WTC11 (cell line): Measurements from ENCODE around the gene CPSF4. TPM values are rescaled to one million over a fixed set of nuclear protein-coding genes. Genes with fewer than 3 reads are reported as not detected.

Experiments used
- CDX4 ChIP-seq: fragments of 250-450 bp; sonication (Bioruptor Pico); IDR thresholded peaks from 2 replicates; pipeline ENCODE4 v1.9.0; 2021; ENCODE audit warnings: moderate library complexity, mild to moderate bottlenecking, inconsistent platforms, borderline replicate concordance
- CREB1 ChIP-seq: sonication (generic); formaldehyde crosslinking; IDR thresholded peaks from 2 replicates; pipeline ENCODE4 v1.8.0; 2023; ENCODE audit warnings: mild to moderate bottlenecking, missing genetic modification reagents
- FOXJ3 ChIP-seq: sonication (generic); formaldehyde crosslinking; IDR thresholded peaks from 2 replicates; pipeline ENCODE4 v1.9.0; 2021; ENCODE audit warnings: missing genetic modification reagents, mild to moderate bottlenecking, borderline replicate concordance
- GRHL2 ChIP-seq: fragments of 250-450 bp; sonication (Bioruptor Pico); IDR thresholded peaks from 2 replicates; pipeline ENCODE4 v1.8.0; 2022; ENCODE audit warnings: mild to moderate bottlenecking, moderate library complexity; ENCODE audit not compliant: insufficient replicate concordance, severe bottlenecking
- JUN ChIP-seq: sonication (generic); formaldehyde crosslinking; IDR thresholded peaks from 2 replicates; pipeline ENCODE4 v1.8.0; 2023; ENCODE audit warnings: mild to moderate bottlenecking, missing genetic modification reagents
- NFE2L1 ChIP-seq: sonication (generic); formaldehyde crosslinking; IDR thresholded peaks from 2 replicates; pipeline ENCODE4 v1.8.1; 2023; ENCODE audit warnings: missing genetic modification reagents
- NFYB ChIP-seq: sonication (generic); formaldehyde crosslinking; conservative IDR thresholded peaks from 2 replicates; pipeline ENCODE4 v1.8.0; 2022; ENCODE audit warnings: low read depth, missing genetic modification reagents
- NR2C2 ChIP-seq: sonication (generic); formaldehyde crosslinking; IDR thresholded peaks from 2 replicates; pipeline ENCODE4 v1.8.0; 2022; ENCODE audit warnings: mild to moderate bottlenecking, missing genetic modification reagents
- OVOL2 ChIP-seq: fragments of 250-450 bp; sonication (Bioruptor Pico); IDR thresholded peaks from 2 replicates; pipeline ENCODE4 v1.9.0; 2021; ENCODE audit warnings: mild to moderate bottlenecking, borderline replicate concordance
- RELA ChIP-seq: sonication (generic); formaldehyde crosslinking; IDR thresholded peaks from 2 replicates; pipeline ENCODE4 v1.8.1; 2022; ENCODE audit warnings: missing genetic modification reagents, mild to moderate bottlenecking, borderline replicate concordance
- RORB ChIP-seq: fragments of 250-450 bp; sonication (Bioruptor Pico); IDR thresholded peaks from 2 replicates; pipeline ENCODE4 v1.9.0; 2021; ENCODE audit warnings: mild to moderate bottlenecking
- SOX15 ChIP-seq: fragments of 250-450 bp; sonication (Bioruptor Pico); IDR thresholded peaks from 2 replicates; pipeline ENCODE4 v1.9.0; 2021; ENCODE audit warnings: mild to moderate bottlenecking
- TEAD4 ChIP-seq: sonication (generic); formaldehyde crosslinking; IDR thresholded peaks from 2 replicates; pipeline ENCODE4 v1.8.0; 2022; ENCODE audit warnings: mild to moderate bottlenecking, missing genetic modification reagents
- ZNF263 ChIP-seq: sonication (generic); formaldehyde crosslinking; IDR thresholded peaks from 2 replicates; pipeline ENCODE4 v1.8.1; 2022; ENCODE audit warnings: low read depth, mild to moderate bottlenecking, moderate library complexity, missing genetic modification reagents
- ZNF317 ChIP-seq: sonication (generic); formaldehyde crosslinking; IDR thresholded peaks from 2 replicates; pipeline ENCODE4 v1.8.1; 2023; ENCODE audit warnings: low read depth, mild to moderate bottlenecking, moderate library complexity, missing genetic modification reagents, borderline replicate concordance
- ZNF423 ChIP-seq: fragments of 250-450 bp; sonication (Bioruptor Pico); IDR thresholded peaks from 2 replicates; pipeline ENCODE4 v2.1.2; 2022; ENCODE audit warnings: mild to moderate bottlenecking, moderate library complexity
- ZNF671 ChIP-seq: fragments of 250-450 bp; sonication (Bioruptor Pico); IDR thresholded peaks from 2 replicates; pipeline ENCODE4 v1.8.0; 2021; ENCODE audit warnings: mild to moderate bottlenecking
- total RNA-seq: library from RNA; stranded (reverse); gene quantifications from 3 replicates; pipeline ENCODE4 v1.2.3, GENCODE V29; 2021
- TF ChIP-seq, protein P1 (sequence below): sonication (generic); formaldehyde crosslinking; IDR thresholded peaks from 2 replicates; pipeline ENCODE4 v1.8.1; 2022; ENCODE audit warnings: low read depth, mild to moderate bottlenecking, moderate library complexity, missing genetic modification reagents, borderline replicate concordance
- TF ChIP-seq, protein P2 (sequence below): sonication (generic); formaldehyde crosslinking; IDR thresholded peaks from 2 replicates; pipeline ENCODE4 v1.8.0; 2022; ENCODE audit warnings: mild to moderate bottlenecking, missing genetic modification reagents
- TF ChIP-seq, protein P3 (sequence below): fragments of 200-600 bp; IDR thresholded peaks from 2 replicates; pipeline ENCODE4 v1.8.0; 2022; ENCODE audit warnings: antibody characterized with exemption
- TF ChIP-seq, protein P4 (sequence below): sonication (generic); formaldehyde crosslinking; IDR thresholded peaks from 2 replicates; pipeline ENCODE4 v1.8.1; 2022; ENCODE audit warnings: low read depth, missing genetic modification reagents, borderline replicate concordance
- TF ChIP-seq, protein P5 (sequence below): fragments of 250-450 bp; sonication (Bioruptor Pico); IDR thresholded peaks from 2 replicates; pipeline ENCODE4 v1.9.0; 2021; ENCODE audit warnings: mild to moderate bottlenecking

Gene CPSF4
- total RNA-seq, 1 experiment from 2014 or later: 109 TPM

GRCh38 chr7:99472561-99473314 lies 34.0 kb downstream of the CPSF4 start, which contains the start of gene ZNF789 (continued):
- TF ChIP-seq RELA (CRISPR knock-in tag) (no peak), FOXJ3 (CRISPR knock-in tag) (no peak), TEAD4 (CRISPR knock-in tag) (no peak), NFE2L1 (CRISPR knock-in tag) (no peak), ZNF671 (no peak), NR2C2 (CRISPR knock-in tag) (peak; percentile 24; the same call in 1 of the 2 replicates), OVOL2 (CRISPR knock-in tag) (no peak), ZNF263 (CRISPR knock-in tag) (no peak), GRHL2 (CRISPR knock-in tag) (no peak), CDX4 (CRISPR knock-in tag) (no peak), CREB1 (no peak), SOX15 (CRISPR knock-in tag) (no peak), RORB (CRISPR knock-in tag) (no peak), ZNF317 (CRISPR knock-in tag) (no peak), ZNF423 (CRISPR knock-in tag) (no peak), NFYB (peak; percentile 86), JUN (no peak)
- TF ChIP-seq, protein P1, sequence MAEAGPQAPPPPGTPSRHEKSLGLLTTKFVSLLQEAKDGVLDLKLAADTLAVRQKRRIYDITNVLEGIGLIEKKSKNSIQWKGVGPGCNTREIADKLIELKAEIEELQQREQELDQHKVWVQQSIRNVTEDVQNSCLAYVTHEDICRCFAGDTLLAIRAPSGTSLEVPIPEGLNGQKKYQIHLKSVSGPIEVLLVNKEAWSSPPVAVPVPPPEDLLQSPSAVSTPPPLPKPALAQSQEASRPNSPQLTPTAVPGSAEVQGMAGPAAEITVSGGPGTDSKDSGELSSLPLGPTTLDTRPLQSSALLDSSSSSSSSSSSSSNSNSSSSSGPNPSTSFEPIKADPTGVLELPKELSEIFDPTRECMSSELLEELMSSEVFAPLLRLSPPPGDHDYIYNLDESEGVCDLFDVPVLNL (CRISPR knock-in tag): no peak
- TF ChIP-seq, protein P2, sequence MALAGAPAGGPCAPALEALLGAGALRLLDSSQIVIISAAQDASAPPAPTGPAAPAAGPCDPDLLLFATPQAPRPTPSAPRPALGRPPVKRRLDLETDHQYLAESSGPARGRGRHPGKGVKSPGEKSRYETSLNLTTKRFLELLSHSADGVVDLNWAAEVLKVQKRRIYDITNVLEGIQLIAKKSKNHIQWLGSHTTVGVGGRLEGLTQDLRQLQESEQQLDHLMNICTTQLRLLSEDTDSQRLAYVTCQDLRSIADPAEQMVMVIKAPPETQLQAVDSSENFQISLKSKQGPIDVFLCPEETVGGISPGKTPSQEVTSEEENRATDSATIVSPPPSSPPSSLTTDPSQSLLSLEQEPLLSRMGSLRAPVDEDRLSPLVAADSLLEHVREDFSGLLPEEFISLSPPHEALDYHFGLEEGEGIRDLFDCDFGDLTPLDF (CRISPR knock-in tag): no peak
- TF ChIP-seq, protein P3, sequence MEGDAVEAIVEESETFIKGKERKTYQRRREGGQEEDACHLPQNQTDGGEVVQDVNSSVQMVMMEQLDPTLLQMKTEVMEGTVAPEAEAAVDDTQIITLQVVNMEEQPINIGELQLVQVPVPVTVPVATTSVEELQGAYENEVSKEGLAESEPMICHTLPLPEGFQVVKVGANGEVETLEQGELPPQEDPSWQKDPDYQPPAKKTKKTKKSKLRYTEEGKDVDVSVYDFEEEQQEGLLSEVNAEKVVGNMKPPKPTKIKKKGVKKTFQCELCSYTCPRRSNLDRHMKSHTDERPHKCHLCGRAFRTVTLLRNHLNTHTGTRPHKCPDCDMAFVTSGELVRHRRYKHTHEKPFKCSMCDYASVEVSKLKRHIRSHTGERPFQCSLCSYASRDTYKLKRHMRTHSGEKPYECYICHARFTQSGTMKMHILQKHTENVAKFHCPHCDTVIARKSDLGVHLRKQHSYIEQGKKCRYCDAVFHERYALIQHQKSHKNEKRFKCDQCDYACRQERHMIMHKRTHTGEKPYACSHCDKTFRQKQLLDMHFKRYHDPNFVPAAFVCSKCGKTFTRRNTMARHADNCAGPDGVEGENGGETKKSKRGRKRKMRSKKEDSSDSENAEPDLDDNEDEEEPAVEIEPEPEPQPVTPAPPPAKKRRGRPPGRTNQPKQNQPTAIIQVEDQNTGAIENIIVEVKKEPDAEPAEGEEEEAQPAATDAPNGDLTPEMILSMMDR: no peak
- TF ChIP-seq, protein P4, sequence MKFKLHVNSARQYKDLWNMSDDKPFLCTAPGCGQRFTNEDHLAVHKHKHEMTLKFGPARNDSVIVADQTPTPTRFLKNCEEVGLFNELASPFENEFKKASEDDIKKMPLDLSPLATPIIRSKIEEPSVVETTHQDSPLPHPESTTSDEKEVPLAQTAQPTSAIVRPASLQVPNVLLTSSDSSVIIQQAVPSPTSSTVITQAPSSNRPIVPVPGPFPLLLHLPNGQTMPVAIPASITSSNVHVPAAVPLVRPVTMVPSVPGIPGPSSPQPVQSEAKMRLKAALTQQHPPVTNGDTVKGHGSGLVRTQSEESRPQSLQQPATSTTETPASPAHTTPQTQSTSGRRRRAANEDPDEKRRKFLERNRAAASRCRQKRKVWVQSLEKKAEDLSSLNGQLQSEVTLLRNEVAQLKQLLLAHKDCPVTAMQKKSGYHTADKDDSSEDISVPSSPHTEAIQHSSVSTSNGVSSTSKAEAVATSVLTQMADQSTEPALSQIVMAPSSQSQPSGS (CRISPR knock-in tag): no peak
- TF ChIP-seq, protein P5, sequence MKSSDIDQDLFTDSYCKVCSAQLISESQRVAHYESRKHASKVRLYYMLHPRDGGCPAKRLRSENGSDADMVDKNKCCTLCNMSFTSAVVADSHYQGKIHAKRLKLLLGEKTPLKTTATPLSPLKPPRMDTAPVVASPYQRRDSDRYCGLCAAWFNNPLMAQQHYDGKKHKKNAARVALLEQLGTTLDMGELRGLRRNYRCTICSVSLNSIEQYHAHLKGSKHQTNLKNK (CRISPR knock-in tag): no peak
- TF ChIP-seq, all 79 proteins: peak for 15
